DMS114 treated with DMSO at 0.1 percent for 48 hours (cell line): ENCODE data around the gene TRAF2.

Source experiments
- DNase-seq: peaks from one replicate; lab custom pipeline; 2025; ENCODE audit not compliant: unreplicated experiment; lab: John Stamatoyannopoulos, UW

TRAF2 gene

GRCh38 chr9:136973618-136974617 lies 87.6 kb downstream of the TRAF2 start:
- DNase-seq, result no peak

DNA sequence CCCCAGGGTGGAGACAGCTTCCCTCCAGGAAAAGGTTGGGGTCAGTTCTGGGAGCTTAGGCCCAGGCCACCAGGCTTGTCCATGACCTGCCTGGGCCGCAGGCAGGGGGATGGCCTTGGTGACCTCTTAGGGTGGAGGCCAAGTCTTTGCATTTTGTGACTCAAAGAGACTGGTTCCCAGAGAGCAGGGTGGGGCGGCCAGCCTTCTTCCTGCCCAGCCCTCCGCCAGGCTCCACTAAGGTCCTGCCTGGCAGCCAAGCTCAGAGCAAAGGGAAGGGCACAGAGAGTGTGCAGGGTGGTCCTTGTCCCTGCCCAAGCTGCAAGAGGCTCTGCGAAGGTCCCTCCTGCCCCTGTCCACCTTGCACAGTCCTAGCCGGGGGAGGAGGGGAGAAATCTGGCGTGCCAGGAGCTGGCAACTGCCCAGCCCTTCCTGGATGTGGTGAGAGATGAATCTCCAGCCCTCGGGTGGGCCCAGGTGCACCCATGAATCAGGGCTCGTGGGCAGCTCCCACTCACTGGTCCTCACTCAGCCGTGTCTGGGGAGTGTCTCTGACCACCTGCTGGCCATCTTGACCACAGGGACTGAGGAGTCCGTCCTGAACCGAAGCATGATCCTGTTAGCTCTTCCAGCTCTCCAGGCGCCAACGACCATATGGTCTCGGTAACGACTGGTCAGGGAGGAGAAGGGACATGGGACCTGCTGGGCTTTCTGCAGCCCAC lies 88.7 kb downstream of the TRAF2 start:
- no peak for DNase-seq

DNA sequence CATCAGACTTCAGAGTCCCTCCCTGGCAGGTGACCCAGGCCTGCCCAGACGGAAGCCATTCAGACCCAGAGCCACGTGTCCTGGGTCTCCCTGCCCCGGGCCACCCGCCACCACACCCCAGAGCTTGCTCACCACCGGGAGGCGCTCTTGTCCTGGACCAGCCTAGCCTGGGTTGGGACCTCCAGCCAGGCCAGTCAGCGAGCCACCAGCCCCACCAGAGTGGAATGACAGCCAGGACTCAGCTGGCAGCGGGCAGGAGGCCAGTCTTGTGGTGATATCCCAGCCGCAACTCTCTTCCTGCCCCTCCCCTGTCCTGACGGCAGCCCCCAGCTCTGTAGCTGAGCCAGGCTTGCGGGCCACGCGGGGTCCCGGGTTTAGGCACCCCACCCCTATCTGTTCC lies 89.3 kb downstream of the TRAF2 start:
- no peak for DNase-seq
